SK-MEL-5 (cell line): Measurements from ENCODE around the gene MIF. TPM values are rescaled to one million over a fixed set of nuclear protein-coding genes. Genes with fewer than 3 reads are reported as not detected.
"Not testable (repeated sequence)": the region's sequence is repeated elsewhere in the genome, so short reads cannot be mapped to it uniquely, and the experiment has no call there.

Experiments used
- DNase-seq: peaks from one replicate; pipeline ENCODE4 v3.0.0-alpha.2; 2016; ENCODE audit warnings: low read depth, low spot score
- in situ Hi-C: cut with HindIII; loops from 2 replicates; pipeline ENCODE4 v1.10.0; 2016; ENCODE audit warnings: low sequenced_read_pairs, high pct_unique_total_duplicates, low pct_unique_long_range_greater_than_20kb
- polyA plus RNA-seq, 2 experiments: library from polyadenylated mRNA; depleted of rRNA; stranded (reverse); fragments of >200 nt; gene quantifications; 2 replicates each; pipeline ENCODE4 v1.2.3, GENCODE V29; 2015
- total RNA-seq: library from RNA; depleted of rRNA; stranded (reverse); fragments of >200 nt; shearing (Covaris generic); gene quantifications from 2 replicates; pipeline ENCODE4 v1.2.3, GENCODE V29; 2014; rRNA removed

The MIF gene
- 837 and 896 TPM in 2 replicates for total RNA-seq
- polyA plus RNA-seq (2015; cell fraction: cytosol; rRNA removed), result 1,254 and 1,570 TPM in 2 replicates
- polyA plus RNA-seq (2015; cell fraction: nucleus; rRNA removed), result 101 and 169 TPM in 2 replicates

GRCh38 chr22:23893945-23894709 is at the start of gene MIF:
Gene MIF, plus strand, starts transcription at chr22:23894383. Its CDS starts 92 bp downstream, at chr22:23894475.
- DNase-seq, result peak; percentile 92
- in situ Hi-C loops, result no loop called here

- no peak for DNase-seq
- in situ Hi-C loops, result no loop called here
Observed at GRCh38 chr22:23844739-23845202, 49.4 kb upstream of the MIF start.

DNA sequence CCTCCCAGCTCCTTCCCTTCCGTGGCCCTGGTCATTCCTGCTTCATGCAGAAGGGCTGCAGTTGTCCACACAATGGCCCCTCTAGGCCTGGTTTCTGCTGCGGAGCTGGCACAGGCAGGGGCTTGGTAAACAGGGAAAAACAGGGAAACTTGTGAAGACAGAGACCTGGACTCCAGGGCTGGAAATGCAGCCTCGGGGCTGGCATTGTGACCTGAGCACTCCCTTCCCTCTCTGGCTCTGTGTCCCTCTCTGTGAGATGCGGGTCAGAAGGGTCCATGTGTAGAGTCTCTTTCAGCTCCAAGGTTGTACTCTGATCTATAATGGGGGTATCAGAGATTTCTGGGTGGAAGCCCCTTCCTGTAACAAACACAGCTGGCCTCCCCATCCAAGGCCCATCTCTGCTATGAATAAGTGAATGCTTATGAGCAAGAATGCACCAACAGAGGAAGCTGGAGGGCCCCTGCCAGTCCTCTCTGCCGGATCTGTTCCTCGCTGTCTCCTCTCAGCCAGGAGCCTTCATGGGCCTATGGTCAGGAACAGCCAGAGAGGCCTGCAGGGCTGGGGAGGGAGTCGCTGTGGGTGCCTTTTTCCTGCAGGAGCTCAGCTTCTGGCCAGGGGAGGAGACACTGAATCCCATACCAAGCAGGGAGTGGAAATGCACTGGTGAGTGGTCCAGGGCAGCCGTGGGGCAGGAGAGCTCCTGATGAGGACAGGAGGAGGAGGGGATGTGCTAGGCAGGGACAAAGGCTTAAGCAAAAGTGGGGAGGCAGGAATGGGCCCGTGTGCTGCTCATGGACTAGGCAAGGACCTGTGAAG is 48.7 kb upstream of the MIF start:
- DNase-seq, result no peak
- in situ Hi-C loops, result no loop called here

- in situ Hi-C loops, result no loop called here
Observed at GRCh38 chr22:23846081-23846469, 48.1 kb upstream of the MIF start.

GRCh38 chr22:23847310-23847920 is 46.8 kb upstream of the MIF start:
- in situ Hi-C loops, result no loop called here
- DNase-seq, result no peak

More at GRCh38 chr22:23846081-23846469, 48.1 kb upstream of the MIF start:
- no peak for DNase-seq

DNA sequence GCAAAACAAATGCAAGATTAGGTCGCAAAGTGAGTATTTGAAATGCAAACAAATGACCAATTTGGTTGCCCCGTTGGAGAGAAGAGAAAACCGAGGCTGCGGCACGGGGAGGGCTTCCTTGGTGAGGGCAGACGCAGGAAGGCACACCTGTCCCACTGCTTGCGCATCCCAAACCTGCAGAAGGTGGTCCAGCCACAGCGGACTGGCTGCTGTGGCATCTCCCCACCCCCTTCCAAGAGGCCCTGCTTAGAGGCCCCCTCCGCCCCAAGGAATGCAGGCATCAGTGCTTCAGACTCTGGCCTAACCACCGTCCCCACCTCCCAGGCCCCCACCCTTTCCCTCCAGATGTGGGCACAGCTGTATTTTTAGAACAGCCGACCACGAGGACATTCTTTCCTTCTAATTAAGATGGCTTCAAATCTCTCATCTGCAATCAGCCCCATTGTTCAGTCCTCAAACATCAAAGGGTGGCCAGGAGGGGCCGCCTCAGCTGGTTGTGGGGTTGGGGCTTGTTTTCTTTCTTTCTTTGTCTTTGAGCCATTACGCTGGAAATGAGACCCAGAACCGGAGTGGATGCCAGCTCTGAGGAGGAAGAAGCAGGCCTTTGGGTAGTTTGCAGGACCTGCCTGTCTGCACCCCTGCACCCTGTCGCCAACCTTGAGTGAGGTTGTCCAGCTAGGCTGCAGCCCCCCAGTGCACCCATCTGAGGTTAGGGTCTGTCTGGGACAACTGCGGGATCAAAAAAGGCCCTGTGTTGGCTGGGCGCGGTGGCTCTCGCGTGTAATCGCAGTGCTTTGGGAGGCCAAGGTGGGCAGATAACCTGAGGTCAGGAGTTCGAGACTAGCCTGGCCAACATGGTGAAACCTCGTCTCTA is 46.0 kb upstream of the MIF start:
- DNase-seq, result no peak
- in situ Hi-C loops, result no loop called here

DNA sequence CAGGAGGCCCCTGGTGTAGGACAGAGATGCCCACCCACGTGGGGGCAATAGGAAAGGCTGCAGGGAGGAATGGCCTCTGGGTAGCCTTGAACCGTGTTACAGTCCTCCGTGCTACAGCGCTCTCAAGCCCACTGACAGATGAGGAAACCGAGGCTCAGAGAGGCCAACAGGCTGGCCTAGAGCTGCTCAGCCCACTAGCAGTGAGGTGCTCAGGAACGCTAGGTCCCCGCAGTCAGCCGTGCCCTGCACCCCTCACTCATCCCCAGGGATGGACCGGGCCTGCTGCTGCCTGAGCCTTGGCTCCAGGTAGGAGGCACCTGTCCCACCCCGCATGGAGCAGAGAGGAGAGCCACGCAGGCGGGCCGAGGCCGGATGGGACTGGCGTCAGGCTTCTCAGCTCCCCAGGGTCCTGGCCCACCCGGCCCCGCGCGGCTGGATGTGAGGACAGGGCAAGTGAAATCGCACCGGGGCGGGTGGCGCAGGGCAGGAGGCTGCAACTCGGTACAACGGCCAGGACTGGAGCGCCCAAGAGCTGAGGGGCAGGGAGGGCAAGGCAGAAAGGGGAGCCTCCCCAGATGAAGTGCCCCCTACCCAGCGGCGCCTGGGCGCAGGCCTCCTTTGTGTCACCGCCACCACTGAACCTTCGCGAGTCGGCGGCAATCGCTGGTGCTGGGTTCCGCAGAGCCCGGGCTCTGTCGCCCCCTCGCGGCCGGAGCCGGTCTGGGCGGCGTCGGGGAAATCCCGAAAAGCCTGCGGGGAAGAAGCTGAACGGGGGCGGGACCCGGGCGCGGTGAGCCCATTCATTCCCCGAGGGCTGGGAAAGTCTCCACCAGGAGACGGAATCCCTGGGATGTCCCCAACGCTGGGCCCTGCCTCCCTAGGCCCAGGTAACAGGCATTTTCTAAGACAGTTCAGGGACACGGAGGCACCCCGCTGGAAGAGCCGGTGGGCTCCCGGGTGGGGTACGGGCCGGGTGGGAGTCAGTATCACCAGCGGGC is 44.9 kb upstream of the MIF start:
- peak; percentile 78 for DNase-seq
- in situ Hi-C loops, result no loop called here

DNA sequence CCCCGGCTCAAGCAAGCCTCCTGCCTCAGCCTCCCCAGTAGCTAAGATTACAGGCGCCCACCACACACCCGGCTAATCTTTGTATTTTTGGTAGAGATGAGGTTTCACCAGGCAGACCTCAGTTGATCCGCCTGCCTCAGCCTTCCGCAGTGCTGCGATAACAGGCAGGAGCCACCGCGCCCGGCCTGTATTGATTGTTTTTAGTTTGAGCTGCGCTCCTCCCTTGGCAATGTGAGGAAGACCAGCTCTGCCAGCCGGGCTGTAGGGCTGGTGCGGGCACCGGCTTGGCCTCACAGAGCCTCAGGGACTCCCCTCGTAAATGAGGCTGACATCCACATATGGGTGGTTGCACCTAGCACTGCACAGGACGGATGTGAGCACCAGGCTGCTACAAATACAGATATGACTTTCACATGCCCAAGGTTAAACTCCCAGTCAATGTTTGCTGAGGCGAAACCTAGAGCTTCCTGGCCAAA is 44.0 kb upstream of the MIF start:
- in situ Hi-C loops, result no loop called here
- DNase-seq, result no peak

GRCh38 chr22:23856721-23857605 is 37.2 kb upstream of the MIF start:
- DNase-seq, result peak; percentile 72
- in situ Hi-C loops, result no loop called here

GRCh38 chr22:23857606-23858483 is 36.3 kb upstream of the MIF start, which contains the start of gene SLC2A11:
Gene SLC2A11, plus strand, starts transcription at chr22:23857875. Its CDS starts 125 bp downstream, at chr22:23858000.
- in situ Hi-C loops, result no loop called here
- DNase-seq, result peak; percentile 99

DNA sequence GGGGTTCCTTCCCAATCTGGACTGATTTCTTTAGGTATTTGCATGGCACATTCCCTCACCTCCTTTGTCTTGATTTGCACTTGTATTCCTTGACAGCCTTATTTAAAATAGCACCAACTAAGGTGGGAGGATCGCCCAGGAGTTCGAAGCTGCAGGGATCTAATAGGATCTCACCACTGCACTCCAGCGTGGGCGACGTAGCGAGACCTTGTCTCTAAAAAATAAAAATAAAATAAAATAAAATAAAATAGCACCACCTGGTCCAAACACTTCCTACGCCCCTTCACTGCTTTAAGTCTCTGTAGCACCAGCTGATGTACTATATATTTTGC is 35.7 kb upstream of the MIF start:
- in situ Hi-C loops, result no loop called here
- DNase-seq, result no peak

GRCh38 chr22:23859201-23859600 is 35.0 kb upstream of the MIF start:
- in situ Hi-C loops, result no loop called here
- DNase-seq, result no peak

- in situ Hi-C loops, DNase-seq: not testable (repeated sequence)
Observed at GRCh38 chr22:23860187-23860586, 34.0 kb upstream of the MIF start.

- DNase-seq, result peak; percentile 85
- in situ Hi-C loops, result no loop called here
Observed at GRCh38 chr22:23862103-23862502, 32.1 kb upstream of the MIF start.
